HG03196 (cell line): ENCODE results near the gene ZHX3.
"Not testable (repeated sequence)": the region's sequence is repeated elsewhere in the genome, so short reads cannot be mapped to it uniquely, and the experiment has no call there.

ENCODE experiments used
- ATAC-seq: cut with Tn5 transposase; IDR thresholded peaks from one replicate; pipeline ENCODE4 v1.9.1; 2021; ENCODE audit not compliant: unreplicated experiment

Gene ZHX3

GRCh38 chr20:41264819-41265218 lies 52.7 kb downstream of the ZHX3 start:
- ATAC-seq: no peak

GRCh38 chr20:41261790-41262717 lies 55.5 kb downstream of the ZHX3 start:
- no peak for ATAC-seq

- ATAC-seq: no peak
Observed at GRCh38 chr20:41261260-41261659, 56.3 kb downstream of the ZHX3 start.

GRCh38 chr20:41260734-41261220 lies 56.8 kb downstream of the ZHX3 start:
- no peak for ATAC-seq

GRCh38 chr20:41259309-41259708 lies 58.2 kb downstream of the ZHX3 start:
- no peak for ATAC-seq

DNA sequence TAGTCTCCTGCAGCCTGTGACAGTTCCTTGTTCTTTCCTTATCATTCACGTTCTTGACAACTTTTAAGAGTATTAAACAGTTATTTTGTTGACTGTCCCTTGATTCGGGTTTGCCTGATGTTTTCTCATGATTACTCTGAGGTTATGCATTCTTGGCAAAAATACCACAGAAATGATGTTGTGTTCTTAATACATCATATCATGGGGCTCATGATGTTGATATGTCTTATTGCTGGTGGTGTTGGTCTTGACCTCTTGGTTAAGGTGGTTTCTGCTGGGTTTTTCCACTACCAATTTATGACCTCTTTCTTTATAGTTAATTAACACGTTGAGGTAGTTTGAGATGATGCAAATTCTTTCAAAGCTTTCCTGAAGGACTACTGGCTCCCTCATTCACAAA lies 59.1 kb downstream of the ZHX3 start:
- ATAC-seq: no peak

DNA sequence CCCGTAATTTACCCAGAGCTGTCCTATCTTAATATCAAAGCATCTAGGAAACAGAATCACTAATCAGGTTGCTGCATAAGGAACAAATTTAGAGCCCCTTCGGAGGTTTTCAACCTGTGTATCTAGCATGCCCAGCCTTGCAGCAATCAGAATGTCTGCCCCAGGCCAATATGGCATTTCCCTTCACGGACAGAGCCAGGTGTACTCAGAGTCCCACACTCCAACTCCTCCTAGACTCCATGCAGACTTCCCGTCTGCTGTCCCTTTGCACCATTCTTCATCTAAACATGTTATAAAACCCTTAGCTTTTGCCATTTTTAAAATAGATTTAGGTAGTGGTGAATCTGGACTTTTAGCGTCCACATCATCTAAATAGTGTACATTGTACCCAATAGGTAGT lies 61.0 kb downstream of the ZHX3 start:
- no peak for ATAC-seq

DNA sequence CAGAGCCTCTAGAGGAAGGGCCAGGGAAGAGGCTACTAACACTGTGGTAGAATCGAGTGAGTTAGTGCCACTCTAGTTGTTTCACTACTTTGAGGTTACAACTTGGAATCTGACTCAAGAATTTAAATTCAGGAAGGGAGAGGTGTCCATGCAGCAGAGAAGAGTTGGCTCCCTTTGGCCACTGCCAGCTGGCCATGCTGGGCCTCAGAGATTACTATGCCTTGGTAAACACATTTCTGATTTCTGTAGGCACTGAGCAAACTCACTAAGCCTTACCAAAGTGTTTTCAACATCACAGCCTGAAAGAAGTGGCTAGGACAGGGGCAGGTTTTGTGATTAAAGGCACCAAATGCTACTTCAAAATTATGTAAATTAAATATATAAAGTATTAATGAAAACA lies 61.9 kb downstream of the ZHX3 start:
- no peak for ATAC-seq

DNA sequence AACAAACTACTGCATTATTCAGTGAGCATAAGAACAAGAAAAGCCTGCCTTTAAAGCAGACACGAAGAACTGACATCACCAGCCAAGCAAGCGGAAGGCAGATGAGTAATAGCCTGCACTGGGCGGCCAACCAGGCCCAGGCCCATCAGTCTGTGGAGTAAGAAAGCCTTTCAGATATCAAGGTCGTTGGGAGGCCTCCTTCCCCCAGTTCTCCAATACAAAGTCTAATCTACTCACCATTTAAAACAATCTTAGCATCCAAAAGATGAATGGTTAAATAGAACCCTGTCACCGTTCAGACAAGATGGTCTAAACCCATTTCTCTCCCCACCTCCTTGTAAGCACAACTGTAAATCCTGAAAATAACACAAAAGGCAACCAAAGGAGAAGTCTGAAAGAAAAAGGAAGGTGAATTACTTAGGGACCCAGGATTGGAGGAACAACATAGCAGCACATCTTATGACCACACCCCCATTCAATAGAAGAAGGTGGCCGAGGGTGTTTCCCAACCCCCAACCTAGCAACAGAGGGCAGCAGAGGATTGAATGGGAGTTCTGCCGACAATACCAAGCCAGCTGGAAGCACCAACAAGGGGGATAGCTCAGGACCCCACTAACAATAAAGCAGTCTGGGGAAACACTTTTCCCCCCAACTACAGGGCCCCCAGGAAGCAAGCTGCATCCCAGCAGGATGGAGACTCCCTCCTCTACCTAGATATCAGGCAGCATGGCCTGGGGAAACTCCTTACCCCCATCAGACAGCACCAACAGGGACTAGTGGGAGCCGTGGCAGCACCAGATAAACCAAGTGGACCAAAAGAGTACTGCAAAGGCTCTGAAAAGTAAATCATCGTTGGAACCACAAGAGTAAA lies 67.9 kb downstream of the ZHX3 start:
- ATAC-seq: no peak

- ATAC-seq: no peak
Observed at GRCh38 chr20:41248368-41249024, 69.0 kb downstream of the ZHX3 start.

- no peak for ATAC-seq
Observed at GRCh38 chr20:41247523-41248367, 69.8 kb downstream of the ZHX3 start.

GRCh38 chr20:41245086-41245707 lies 72.3 kb downstream of the ZHX3 start:
- no peak for ATAC-seq

DNA sequence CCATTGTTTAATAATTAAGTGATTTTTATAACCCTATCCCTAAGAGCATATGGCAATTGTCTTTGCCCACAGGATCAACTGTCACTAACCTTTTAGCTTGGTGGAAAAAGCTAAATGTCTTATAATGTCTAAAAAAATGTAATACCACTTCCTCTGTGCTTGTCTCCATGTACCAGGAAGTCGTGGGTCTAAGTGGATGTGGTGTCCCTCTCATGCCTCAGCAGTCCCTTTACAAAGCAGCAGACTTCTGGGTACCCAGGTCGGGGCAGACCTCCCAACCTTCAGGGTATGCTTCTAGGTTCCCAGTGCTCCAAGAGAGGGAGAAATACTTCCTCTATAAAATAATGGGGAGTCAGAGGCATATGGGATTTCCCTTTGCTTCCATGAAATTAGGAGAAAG lies 74.7 kb downstream of the ZHX3 start:
- no peak for ATAC-seq

- no peak for ATAC-seq
Observed at GRCh38 chr20:41242352-41242751, 75.2 kb downstream of the ZHX3 start.

DNA sequence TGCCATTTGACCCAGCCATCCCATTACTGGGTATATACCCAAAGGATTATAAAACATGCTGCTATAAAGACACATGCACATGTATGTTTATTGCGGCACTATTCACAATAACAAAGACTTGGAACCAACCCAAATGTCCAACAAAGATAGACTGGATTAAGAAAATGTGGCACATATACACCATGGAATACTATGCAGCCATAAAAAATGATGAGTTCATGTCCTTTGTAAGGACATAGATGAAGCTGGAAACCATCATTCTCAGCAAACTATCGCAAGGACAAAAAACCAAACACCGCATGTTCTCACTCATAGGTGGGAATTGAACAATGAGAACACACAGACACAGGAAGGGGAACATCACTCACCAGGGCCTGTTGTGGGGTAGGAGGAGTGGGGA lies 80.3 kb downstream of the ZHX3 start:
- not testable (repeated sequence) for ATAC-seq

DNA sequence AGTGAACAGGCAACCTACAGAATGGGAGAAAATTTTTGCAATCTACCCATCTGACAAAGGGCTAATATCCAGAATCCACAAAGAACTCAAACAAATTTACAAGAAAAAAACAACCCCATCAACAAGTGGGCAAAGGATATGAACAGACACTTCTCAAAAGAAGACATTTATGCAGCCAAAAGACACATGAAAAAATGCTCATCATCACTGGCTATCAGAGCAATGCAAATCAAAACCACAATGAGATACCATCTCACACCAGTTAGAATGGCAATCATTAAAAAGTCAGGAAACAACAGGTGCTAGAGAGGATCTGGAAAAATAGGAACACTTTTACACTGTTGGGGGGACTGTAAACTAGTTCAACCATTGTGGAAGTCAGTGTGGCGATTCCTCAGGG lies 80.7 kb downstream of the ZHX3 start:
- ATAC-seq: not testable (repeated sequence)

GRCh38 chr20:41234546-41234945 lies 83.0 kb downstream of the ZHX3 start:
- ATAC-seq: no peak

DNA sequence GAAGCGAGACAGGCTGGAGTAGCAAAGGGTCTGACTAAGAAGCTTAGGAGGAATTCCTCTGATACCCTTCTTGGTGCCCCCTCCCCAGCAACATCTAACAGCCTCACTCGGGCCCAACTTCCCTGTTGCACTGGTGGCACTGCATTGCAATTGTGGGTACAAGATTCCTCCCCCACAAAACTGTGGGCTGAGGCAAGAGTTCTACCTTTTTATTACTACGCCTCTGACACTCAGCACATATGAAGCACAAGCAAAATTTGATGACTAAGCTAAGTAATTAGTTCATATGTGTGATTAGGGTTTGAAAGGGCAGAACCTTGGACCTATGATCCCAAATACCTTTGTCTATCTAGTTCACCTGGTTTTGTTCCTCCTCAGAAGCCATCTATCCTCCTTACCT lies 83.5 kb downstream of the ZHX3 start:
- no peak for ATAC-seq

DNA sequence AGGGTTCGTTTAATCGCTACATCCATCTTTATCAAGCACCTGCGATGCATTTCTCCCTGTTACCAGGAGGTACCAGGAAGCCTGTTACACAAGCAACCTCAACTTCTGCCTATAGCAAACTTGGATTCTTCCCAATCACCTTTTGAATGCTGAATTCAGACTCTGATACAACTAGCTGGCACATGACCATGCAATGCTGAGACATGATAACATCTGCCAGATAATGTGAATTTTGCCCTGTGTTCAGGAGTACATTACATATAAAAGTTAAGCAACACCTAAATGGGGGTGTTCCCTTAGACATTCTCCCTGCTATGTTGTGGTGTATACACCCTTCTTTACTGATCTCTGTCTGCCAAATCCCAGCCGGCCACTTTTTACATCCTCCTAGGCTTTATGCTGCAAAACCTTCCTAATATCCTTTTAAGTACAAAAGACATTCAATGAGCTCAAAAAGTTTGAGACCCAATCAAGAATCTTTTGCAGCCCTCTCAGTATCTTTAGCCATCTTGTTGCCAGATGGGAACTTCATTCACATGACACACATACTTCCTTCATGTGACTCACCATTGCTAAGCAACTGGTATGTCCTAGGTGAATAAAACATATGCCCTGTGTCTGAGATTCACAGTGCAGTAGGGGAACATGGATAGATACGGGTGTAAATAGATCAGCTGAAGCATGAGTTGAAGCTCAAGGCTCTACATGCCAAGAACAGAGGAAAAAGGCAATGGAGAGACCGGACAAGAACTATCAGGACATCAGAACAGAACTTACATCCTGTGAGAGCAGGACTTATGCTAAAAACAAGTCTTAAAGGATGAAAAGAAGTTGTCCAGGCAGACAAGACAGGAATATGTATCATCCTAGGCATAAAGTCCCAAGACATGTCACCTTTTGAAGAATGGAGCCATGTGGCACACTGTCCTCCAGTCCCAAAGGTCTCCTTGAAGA lies 84.3 kb downstream of the ZHX3 start:
- no peak for ATAC-seq
